Activated T-cell treated with anti-CD3 and anti-CD28 coated beads, Interleukin-2, amount 50 U/mL, for 4 hours (primary cell): ENCODE measurements around the gene DTYMK. TPM values are rescaled to one million over a fixed set of nuclear protein-coding genes. Genes with fewer than 3 reads are reported as not detected.

Source experiments
- ATAC-seq, 2 donors: fragments of 200-7000 bp; cut with Tn5 transposase; one replicate each; pipeline ENCODE4 v1.10.0; 2021
- DNase-seq: peaks from one replicate; pipeline ENCODE4 v3.0.0-alpha.2; 2020
- H3K27me3 Mint-ChIP-seq: one replicate; pipeline ENCODE4 v1.8.0; 2021; ENCODE audit warnings: low read depth, mixed read lengths
- H3K36me3 Mint-ChIP-seq: one replicate; pipeline ENCODE4 v1.8.0; 2022; ENCODE audit warnings: mixed read lengths; ENCODE audit not compliant: insufficient read depth
- H3K4me1 Mint-ChIP-seq: one replicate; pipeline ENCODE4 v1.8.0; 2021; ENCODE audit warnings: low read depth, mixed read lengths
- H3K4me3 Mint-ChIP-seq: one replicate; pipeline ENCODE4 v1.8.0; 2021; ENCODE audit warnings: mild to moderate bottlenecking, moderate library complexity, mixed read lengths
- H3K9me3 Mint-ChIP-seq: one replicate; pipeline ENCODE4 v1.8.0; 2021; ENCODE audit warnings: mixed read lengths
- total RNA-seq, 3 donors: library from RNA; stranded (reverse); gene quantifications; one replicate each; pipeline ENCODE4 v1.2.1, GENCODE V29; 2021

The DTYMK gene
- total RNA-seq, 3 donors from 2014 or later: 89.5 to 110 (median 94.9) TPM

DNA sequence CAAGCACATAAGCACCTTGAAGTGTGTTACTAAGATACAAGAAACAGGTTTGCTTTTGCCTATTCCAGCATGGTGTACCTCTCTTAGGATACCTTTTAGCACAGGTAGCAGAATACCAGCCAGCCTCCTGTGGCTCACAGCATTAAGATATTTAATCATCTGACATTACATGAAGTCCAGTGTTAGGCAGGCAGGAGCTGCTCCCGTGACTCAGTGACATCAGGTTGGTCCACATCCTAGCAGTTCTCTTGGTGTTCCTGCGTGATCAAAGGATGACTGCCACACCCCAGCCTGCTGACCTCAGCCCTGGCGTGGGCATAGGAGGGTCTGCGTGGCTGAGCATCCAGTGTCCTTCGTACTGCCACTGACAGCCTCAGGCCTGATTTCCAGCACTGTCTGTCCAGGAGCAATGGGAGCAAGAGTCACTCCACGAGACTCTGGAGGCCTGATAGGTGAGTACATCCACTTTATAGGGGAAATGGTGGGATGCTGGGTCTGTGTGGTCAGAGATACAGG lies 3.6 kb upstream of the DTYMK start:
- H3K27me3 Mint-ChIP-seq: no peaks in the 10 kb centered on the region
- H3K4me3 Mint-ChIP-seq: no peak overlapping the region
- ATAC-seq: no peak
- DNase-seq: no peak
- H3K36me3 Mint-ChIP-seq: peaks cover 8% of the 10 kb centered on the region
- H3K4me1 Mint-ChIP-seq: peaks cover 22% of the 10 kb centered on the region
- H3K9me3 Mint-ChIP-seq: no peaks in the 10 kb centered on the region

DNA sequence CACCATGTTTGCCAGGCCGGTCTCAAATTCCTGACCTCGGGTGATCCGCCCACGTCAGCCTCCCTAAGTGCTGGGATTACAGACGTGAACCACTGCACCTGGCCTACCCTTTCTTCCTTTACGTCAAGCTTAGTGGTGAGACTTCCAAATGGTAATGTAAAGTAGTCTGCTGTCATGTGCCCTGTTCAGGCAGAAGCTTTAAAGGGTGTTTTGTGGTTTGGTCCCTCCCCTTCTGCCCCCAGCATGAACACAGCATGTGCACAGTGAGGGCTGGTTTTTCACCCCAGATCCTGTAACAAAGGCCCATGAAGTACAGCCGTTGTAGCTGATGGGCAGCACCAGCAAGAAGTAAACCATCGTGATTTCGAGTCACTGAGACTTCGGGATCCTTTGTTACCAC lies 2.7 kb upstream of the DTYMK start:
- no peaks in the 10 kb centered on the region for H3K9me3 Mint-ChIP-seq
- H3K4me3 Mint-ChIP-seq: peak overlapping the region; percentile 89
- DNase-seq: peak; percentile 45
- peaks cover 10% of the 10 kb centered on the region for H3K36me3 Mint-ChIP-seq
- no peak for ATAC-seq
- no peaks in the 10 kb centered on the region for H3K27me3 Mint-ChIP-seq
- H3K4me1 Mint-ChIP-seq: peaks cover 22% of the 10 kb centered on the region

DNA sequence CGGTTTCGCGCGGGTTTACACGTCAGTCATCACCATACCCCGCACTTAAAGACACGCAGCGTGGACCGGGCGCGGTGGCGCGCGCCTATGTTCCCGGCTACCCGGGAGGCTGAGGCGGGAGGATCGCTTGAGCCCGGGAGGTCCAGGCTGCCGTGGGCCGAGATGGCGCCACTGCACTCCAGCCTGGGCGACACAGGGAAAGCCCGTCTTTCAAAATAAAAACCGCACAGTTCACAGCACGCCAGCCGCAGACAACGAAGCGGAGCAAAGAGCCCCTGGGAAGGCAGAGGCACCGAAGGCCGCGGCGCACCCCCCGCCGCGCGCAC lies 328 bp downstream of the DTYMK start:
- Mint-ChIP-seq H3K4me3 (peak overlapping the region; percentile 89), H3K4me1 (peaks cover 25% of the 10 kb centered on the region), H3K27me3 (no peaks in the 10 kb centered on the region), H3K9me3 (no peaks in the 10 kb centered on the region), H3K36me3 (peaks cover 13% of the 10 kb centered on the region)
- ATAC-seq: peak in 1 of 2 donors; percentile 6
- no peak for DNase-seq

DNA sequence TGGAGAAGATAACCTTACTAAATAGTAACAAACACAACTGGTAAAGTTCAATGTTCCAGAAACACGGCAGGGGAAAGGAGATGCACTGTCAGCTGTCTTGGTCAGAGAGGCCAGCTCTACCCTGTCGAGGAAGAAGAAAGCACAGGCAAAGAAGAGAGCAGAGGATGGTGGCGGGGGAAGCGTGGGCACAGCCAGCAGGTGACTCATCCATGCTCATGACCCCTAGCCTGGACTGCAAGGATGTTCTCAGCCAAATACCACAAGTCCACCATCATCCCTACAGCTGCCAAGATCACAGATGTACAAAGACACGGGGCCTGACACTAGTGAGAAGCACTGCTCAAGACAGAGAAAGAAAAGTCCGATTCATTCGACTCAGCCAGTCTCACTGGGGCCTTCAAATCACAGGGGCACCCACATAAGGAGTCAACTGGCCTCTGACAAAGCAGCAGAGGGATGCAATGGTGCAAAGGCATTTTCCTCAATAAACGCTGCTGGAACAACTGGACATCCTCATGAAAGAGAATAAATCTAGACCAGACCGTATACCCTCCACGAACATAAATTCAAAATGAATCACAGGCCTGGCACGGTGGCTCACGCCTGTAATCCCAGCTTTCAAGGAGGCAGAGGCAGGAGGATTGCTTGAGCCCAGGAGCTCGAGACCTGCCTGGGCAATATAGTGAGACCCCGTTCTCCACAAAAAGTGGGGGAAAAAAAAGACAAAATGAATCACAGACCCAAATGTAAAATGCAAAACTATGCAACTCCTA lies 5.6 kb downstream of the DTYMK start:
- no peak for DNase-seq
- H3K9me3 Mint-ChIP-seq: no peaks in the 10 kb centered on the region
- peaks cover 25% of the 10 kb centered on the region for H3K36me3 Mint-ChIP-seq
- no peak for ATAC-seq
- H3K4me3 Mint-ChIP-seq: no peak overlapping the region
- peaks cover 9% of the 10 kb centered on the region for H3K4me1 Mint-ChIP-seq
- no peaks in the 10 kb centered on the region for H3K27me3 Mint-ChIP-seq

DNA sequence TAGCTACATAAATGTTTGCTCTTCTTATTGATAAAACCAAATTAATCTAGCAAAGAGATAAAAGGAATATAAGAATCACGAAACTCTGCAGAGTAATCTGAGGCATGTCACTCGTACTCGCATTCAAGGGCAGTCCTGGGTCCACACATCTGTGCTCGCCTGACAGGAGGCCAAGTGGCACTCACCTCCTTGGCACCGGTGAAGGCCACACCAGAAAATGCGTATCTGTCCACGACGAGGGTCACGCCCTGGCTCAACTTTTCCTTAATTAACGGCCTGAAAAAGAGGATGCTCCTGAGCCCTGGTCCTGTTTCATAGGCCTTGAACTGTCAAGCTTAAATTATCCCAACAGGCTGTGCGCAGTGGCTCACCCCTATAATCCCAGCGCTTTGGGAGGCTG lies 6.6 kb downstream of the DTYMK start:
- ATAC-seq (no peak), DNase-seq (no peak)
- H3K4me1 Mint-ChIP-seq: peaks cover 3% of the 10 kb centered on the region
- H3K9me3 Mint-ChIP-seq: no peaks in the 10 kb centered on the region
- H3K4me3 Mint-ChIP-seq: no peak overlapping the region
- H3K36me3 Mint-ChIP-seq: peaks cover 25% of the 10 kb centered on the region
- H3K27me3 Mint-ChIP-seq: no peaks in the 10 kb centered on the region

DNA sequence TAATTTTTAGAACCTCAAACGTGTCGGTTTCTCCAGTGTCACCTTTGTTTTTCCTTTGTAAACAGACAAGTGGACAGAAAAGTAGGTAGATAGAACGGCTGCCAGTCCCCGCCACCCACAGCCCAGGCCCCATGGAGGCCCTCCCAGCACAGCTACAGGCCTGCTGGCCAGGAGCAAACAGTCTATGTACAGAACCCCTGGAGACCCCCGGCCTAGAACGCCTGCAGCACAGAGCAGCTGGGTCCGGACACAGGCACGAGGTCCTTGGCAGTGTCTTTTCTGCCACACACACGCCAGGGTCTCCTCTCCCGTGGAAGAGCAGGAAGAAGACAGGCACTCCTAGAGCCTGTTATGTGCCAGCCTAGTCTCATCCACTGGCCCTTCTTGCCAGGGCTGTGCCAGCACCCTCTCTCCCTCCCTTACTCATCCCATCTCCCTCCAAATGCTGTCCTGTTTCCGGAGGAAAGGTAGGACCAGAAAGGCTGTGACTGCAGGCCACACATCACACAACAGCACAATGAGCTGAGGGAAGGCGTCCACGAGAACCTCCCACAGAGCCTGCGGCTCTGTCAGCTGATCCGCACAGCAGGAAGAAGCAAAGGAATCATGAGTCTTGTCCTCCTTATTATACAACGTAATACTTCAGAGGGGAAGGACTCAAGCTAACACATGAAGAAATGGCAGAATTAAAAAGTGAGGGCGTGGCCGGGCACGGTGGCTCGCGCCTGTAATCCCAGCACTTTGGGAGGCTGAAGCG lies 7.7 kb downstream of the DTYMK start:
- H3K27me3 Mint-ChIP-seq: no peaks in the 10 kb centered on the region
- DNase-seq: no peak
- ATAC-seq: no peak
- H3K9me3 Mint-ChIP-seq: no peaks in the 10 kb centered on the region
- no peak overlapping the region for H3K4me3 Mint-ChIP-seq
- peaks cover 1% of the 10 kb centered on the region for H3K4me1 Mint-ChIP-seq
- peaks cover 20% of the 10 kb centered on the region for H3K36me3 Mint-ChIP-seq

DNA sequence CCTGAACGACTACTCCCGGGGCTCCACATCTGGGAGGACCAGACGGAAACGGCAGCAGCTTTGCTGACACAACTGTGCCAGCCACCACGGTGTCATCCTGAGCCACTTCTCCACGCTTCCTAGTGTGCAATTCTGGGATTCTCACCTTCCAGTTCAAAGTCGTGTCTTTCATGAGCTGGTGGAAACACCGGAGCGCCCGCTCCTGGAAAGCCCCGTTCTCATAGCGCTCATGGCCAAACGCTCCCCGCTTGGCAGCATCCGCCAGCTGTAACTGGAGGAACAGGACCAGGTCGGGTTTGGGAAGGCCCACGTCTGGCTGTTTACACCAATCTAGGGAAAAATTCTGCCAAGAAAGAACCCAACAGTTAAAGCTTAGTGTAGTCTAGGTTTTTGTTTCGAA lies 8.3 kb downstream of the DTYMK start:
- ATAC-seq (no peak), DNase-seq (no peak)
- H3K4me3 Mint-ChIP-seq: no peak overlapping the region
- H3K36me3 Mint-ChIP-seq: peaks cover 19% of the 10 kb centered on the region
- no peaks in the 10 kb centered on the region for H3K27me3 Mint-ChIP-seq
- no peaks in the 10 kb centered on the region for H3K9me3 Mint-ChIP-seq
- peaks cover 3% of the 10 kb centered on the region for H3K4me1 Mint-ChIP-seq

DNA sequence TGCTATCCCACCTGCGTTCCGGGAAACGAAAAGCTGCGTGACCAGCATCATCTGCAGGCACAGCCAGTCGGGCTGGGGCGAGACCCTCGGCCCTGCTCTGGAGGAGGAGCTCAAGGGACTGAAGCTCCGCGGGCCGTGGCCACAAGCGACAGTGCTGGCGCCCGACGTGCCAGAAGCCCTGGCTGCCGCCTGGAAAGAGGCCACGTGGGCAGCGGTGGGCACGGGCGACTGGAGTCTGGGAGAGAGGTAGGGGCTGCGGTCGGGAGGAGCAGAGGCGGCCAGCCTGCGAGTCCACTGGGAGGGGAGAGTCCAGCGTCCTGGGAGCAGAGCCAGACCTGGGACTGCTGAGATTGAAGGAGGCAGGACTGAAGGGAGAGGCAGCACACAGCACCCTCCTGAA lies 9.2 kb downstream of the DTYMK start:
- peaks cover 3% of the 10 kb centered on the region for H3K4me1 Mint-ChIP-seq
- ATAC-seq: no peak
- no peaks in the 10 kb centered on the region for H3K9me3 Mint-ChIP-seq
- H3K4me3 Mint-ChIP-seq: no peak overlapping the region
- no peaks in the 10 kb centered on the region for H3K27me3 Mint-ChIP-seq
- DNase-seq: no peak
- peaks cover 19% of the 10 kb centered on the region for H3K36me3 Mint-ChIP-seq

DNA sequence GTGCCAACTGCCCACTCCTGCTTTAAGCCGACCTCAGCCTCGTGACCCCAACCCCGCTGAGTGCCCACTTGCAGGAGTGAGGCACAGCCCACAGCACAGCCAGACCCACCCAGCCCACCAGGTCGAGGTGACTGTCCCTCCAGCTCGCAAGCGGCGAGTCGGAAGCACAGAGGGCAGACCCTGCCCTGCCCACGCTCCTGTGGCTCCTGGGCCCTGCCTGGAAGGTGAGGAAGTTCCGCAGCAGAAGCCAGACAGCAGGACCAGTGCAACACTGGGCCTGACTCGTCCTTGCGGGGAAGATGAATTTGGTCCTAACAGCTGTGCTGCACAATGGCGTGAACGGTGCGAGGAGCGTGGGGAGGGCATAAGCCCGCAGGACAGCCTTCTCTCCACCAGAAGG lies 9.9 kb downstream of the DTYMK start:
- ATAC-seq (no peak), DNase-seq (no peak)
- no peak overlapping the region for H3K4me3 Mint-ChIP-seq
- no peaks in the 10 kb centered on the region for H3K9me3 Mint-ChIP-seq
- peaks cover 16% of the 10 kb centered on the region for H3K36me3 Mint-ChIP-seq
- peaks cover 1% of the 10 kb centered on the region for H3K4me1 Mint-ChIP-seq
- H3K27me3 Mint-ChIP-seq: no peaks in the 10 kb centered on the region

DNA sequence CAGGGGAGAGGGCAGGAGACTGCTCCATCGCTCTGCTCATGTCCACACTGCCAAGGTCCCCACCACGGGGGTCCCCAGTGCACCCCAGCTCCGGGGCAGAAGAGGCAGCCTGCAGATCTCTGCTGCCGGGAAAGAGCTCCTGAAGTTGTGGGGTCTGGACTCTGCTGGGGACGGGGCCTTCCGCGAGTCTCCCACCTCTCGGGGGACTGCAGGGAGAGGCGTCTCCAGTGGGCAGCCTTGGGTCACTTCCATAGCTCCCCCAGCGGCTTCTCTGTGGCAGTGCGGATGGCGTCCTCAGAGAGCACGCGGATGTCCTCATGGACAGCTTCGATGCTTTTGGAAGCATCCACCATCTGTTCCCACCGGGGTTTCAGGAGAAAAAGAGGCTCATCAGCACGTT lies 10.7 kb downstream of the DTYMK start:
- Mint-ChIP-seq H3K36me3 (peaks cover 15% of the 10 kb centered on the region), H3K27me3 (no peaks in the 10 kb centered on the region), H3K9me3 (no peaks in the 10 kb centered on the region), H3K4me3 (no peak overlapping the region), H3K4me1 (peaks cover 1% of the 10 kb centered on the region)
- no peak for DNase-seq
- no peak for ATAC-seq

DNA sequence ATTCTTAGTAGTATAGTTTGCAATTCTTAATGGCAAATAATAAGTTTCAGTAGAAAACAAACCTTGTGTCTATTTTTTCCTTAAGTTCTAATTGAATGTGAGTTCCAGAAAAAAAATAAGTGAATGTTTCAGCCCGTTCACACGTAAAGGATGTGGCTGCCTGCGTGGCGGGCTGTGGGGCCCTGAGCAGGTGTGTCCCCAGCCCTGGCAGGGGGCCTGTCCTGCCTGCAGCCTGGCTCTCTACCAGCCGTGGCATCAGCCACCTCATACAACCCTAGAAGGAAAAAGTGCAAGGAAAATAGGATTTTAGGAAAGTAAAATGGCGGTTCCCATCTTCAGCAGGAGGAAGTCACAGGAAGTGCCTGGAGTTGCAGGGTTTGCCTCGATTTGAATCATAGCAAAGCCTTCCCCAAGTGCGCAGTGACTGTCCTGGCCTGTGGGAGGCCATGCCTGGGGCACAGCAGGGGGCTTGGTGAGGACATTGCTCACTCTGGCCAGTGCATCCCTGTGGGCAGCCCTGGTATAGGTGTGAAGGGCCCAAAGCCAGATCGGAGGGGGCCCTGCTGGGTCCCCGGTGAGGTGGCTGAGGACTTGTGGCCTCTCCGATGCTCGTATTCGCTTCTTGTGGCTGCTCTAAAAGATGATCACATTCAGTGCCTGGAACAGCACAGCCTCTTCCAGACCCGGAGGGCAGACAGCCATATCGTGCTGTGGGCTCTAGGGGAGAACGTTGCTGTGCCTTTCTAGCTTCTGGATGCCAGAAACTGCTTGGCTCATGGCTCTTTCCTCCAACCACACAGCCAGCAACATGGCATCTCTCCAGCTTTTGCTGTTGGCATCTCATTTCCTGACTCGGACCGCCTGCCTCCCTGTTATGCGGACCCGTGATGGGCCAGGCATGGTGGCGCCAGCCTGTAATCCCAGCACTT lies 12.6 kb downstream of the DTYMK start:
- no peaks in the 10 kb centered on the region for H3K9me3 Mint-ChIP-seq
- ATAC-seq (no peak), DNase-seq (no peak)
- H3K4me3 Mint-ChIP-seq: no peak overlapping the region
- H3K27me3 Mint-ChIP-seq: no peaks in the 10 kb centered on the region
- peaks cover 1% of the 10 kb centered on the region for H3K4me1 Mint-ChIP-seq
- peaks cover 10% of the 10 kb centered on the region for H3K36me3 Mint-ChIP-seq

DNA sequence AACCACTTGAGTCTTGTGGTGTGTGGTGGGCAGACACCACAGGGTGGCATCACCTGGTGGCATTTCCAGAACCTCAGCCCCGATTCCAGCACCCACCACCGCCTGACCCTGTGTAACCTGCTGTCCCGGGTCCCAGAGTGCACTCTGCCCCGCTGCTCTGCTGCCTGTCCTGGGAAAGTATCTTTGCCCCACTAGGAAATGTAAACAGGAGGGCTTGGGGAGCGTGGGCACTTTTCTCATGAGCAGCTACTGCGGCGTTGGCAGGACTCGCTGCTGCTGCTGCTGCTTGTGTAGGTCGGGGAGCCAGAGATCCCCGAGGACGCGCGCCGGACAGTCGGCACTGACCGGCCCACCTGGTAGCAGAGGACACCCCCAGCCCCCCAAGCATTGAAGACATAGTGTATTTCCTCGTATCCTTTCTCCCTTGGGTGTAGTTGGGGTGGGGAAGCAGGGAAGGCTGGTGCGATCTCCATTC lies 13.4 kb downstream of the DTYMK start:
- no peak for ATAC-seq
- H3K4me3 Mint-ChIP-seq: no peak overlapping the region
- H3K27me3 Mint-ChIP-seq: no peaks in the 10 kb centered on the region
- DNase-seq: no peak
- H3K4me1 Mint-ChIP-seq: peaks cover 1% of the 10 kb centered on the region
- peaks cover 13% of the 10 kb centered on the region for H3K36me3 Mint-ChIP-seq
- no peaks in the 10 kb centered on the region for H3K9me3 Mint-ChIP-seq

DNA sequence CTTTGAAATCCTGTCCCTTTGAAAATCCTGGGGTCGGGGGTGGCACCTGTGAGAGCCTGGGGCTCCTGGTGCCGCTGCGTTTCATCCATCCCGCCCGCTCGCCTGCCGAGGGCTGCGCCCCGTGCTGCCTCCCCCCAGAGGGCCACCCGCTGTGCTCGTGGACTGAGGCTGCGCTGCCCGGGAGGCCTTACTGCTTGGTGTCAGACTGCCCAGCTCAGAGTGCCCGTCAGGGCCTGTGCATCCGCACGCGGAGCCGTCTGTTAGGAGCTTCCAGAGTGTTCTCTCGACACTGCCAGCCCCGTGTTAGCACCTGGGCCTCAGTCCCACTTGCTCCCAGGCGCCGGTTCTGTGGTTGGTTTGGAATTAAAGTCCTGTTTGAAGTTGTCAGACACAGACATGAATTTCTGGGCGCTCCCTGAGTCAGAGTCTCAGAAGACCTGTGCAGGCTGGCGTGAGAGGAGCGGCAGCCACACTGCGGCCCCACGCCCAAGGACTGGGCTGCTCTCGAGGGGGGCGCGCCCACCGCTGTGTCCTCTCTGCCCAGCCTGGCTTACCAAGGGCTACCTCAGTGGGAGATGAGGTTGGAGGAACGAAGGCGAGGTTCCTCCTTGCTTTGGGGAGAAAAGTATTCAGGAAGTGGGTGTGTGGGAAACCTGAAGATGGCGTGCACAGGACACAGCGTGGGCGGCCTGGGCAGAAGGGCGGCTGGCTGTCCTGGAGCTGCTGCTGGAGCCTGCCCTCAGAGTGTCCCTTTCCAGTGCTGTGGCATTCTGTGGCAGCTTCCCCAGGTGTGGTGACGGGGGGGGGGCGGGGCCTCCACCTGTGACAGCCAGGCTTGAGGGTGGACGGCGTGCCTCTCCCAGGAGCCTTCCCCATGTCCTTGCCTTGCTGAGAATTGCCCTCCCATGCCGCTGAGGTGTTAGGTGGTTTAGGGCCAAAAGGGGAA lies 14.1 kb downstream of the DTYMK start:
- no peaks in the 10 kb centered on the region for H3K9me3 Mint-ChIP-seq
- H3K27me3 Mint-ChIP-seq: no peaks in the 10 kb centered on the region
- peaks cover 1% of the 10 kb centered on the region for H3K4me1 Mint-ChIP-seq
- DNase-seq (no peak), ATAC-seq (no peak)
- no peak overlapping the region for H3K4me3 Mint-ChIP-seq
- H3K36me3 Mint-ChIP-seq: peaks cover 13% of the 10 kb centered on the region
